HG03342 (cell line): ENCODE results near the gene MLLT6.
A peak's percentile ranks its signal among the peaks of the same experiment; 100 is the strongest.

Experiments used
- ATAC-seq: cut with Tn5 transposase; IDR thresholded peaks from one replicate; pipeline ENCODE4 v1.9.1; 2021; ENCODE audit warnings: mild to moderate bottlenecking, moderate library complexity; ENCODE audit not compliant: unreplicated experiment

MLLT6 gene

GRCh38 chr17:38741461-38741860 is 36.4 kb downstream of the MLLT6 start:
- ATAC-seq = no peak

GRCh38 chr17:38741921-38742410 is 36.9 kb downstream of the MLLT6 start:
- no peak for ATAC-seq

- ATAC-seq = no peak
Measured at GRCh38 chr17:38742411-38743308, 37.6 kb downstream of the MLLT6 start.

GRCh38 chr17:38743556-38744171 is 38.6 kb downstream of the MLLT6 start:
- no peak for ATAC-seq

- ATAC-seq = no peak
Measured at GRCh38 chr17:38745545-38745944, 40.5 kb downstream of the MLLT6 start.

GRCh38 chr17:38746004-38746848 is 41.2 kb downstream of the MLLT6 start:
- ATAC-seq = no peak

- ATAC-seq = no peak
Measured at GRCh38 chr17:38746849-38747462, 41.9 kb downstream of the MLLT6 start.

- ATAC-seq = no peak
Measured at GRCh38 chr17:38747463-38748148, 42.5 kb downstream of the MLLT6 start.

GRCh38 chr17:38748149-38748891 is 43.2 kb downstream of the MLLT6 start, which contains the start of gene PCGF2:
PCGF2 (minus strand) TSS chr17:38748336; CDS start chr17:38740402, 7,934 bp downstream.
- ATAC-seq = no peak

GRCh38 chr17:38748892-38749222 is 43.8 kb downstream of the MLLT6 start:
- no peak for ATAC-seq

- no peak for ATAC-seq
Measured at GRCh38 chr17:38749223-38750043, 44.4 kb downstream of the MLLT6 start.

GRCh38 chr17:38750044-38750311 is 44.9 kb downstream of the MLLT6 start:
- no peak for ATAC-seq

- ATAC-seq = no peak
Measured at GRCh38 chr17:38750312-38751121, 45.4 kb downstream of the MLLT6 start.

- ATAC-seq = no peak
Measured at GRCh38 chr17:38751144-38751807, 46.2 kb downstream of the MLLT6 start.

GRCh38 chr17:38751808-38752307 is 46.8 kb downstream of the MLLT6 start:
- ATAC-seq = peak; percentile 22

- peak; percentile 74 for ATAC-seq
Measured at GRCh38 chr17:38752308-38753070, 47.4 kb downstream of the MLLT6 start, which contains the start of gene PSMB3. PSMB3 (plus strand) TSS chr17:38752741; CDS start chr17:38752827, 86 bp downstream.
